ENCODE data around the gene AMOT.

- no peak for TF ChIP-seq CTCF (optimal IDR thresholded peaks at IDR 0.05 in 1 of 3, IDR thresholded peaks at IDR 0.05 in 1 of 3, conservative IDR thresholded peaks at IDR 0.05 in 1 of 3; ENCODE audit: extremely low read depth in 1 of 3, insufficient read depth in 2 of 3, low read length in 3 of 3)
- TF ChIP-seq EZH2 (IDR thresholded peaks at IDR 0.05; ENCODE audit: low read length), result no peak
Measured at GRCh38 chrX:112759512-112759911, 81.1 kb downstream of the AMOT start.

Data from keratinocyte (primary cell).